Activated T-cell treated with anti-CD3 and anti-CD28 coated beads, Interleukin-2, amount 50 U/mL, for 72 hours (primary cell): ENCODE results near the gene SLC6A9. TPM values are rescaled to one million over a fixed set of nuclear protein-coding genes. Genes with fewer than 3 reads are reported as not detected.

Experiments used
- ATAC-seq, 2 donors: fragments of 150-1000 bp; cut with Tn5 transposase; replicated peaks in 1 of 2; 2 replicates each; pipeline ENCODE4 v1.10.0; 2021; ENCODE audit warnings: moderate library complexity in 2 of 2, mild to moderate bottlenecking in 1 of 2
- DNase-seq, 2 donors: peaks; one replicate each; pipeline ENCODE4 v3.0.0; 2021 to 2022; ENCODE audit warnings: mixed read lengths in 1 of 2
- H3K27ac Mint-ChIP-seq: one replicate; pipeline ENCODE4 v1.8.0; 2022; ENCODE audit warnings: mild to moderate bottlenecking, moderate library complexity, mixed read lengths
- H3K27me3 Mint-ChIP-seq: one replicate; pipeline ENCODE4 v1.8.0; 2022; ENCODE audit warnings: low read depth, mixed read lengths
- H3K36me3 Mint-ChIP-seq, 2 donors: one replicate each; pipeline ENCODE4 v1.8.0; 2022; ENCODE audit warnings: mixed read lengths in 2 of 2, mild to moderate bottlenecking in 1 of 2; ENCODE audit not compliant: insufficient read depth in 2 of 2
- H3K4me1 Mint-ChIP-seq: one replicate; pipeline ENCODE4 v1.8.0; 2022; ENCODE audit warnings: low read depth, mixed read lengths
- H3K4me3 Mint-ChIP-seq, 2 donors: one replicate each; pipeline ENCODE4 v1.8.0; 2022; ENCODE audit warnings: mild to moderate bottlenecking in 2 of 2, mixed read lengths in 2 of 2, moderate library complexity in 2 of 2
- H3K9me3 Mint-ChIP-seq, 2 donors: one replicate each; pipeline ENCODE4 v1.8.0; 2022; ENCODE audit warnings: mixed read lengths in 2 of 2
- total RNA-seq, 2 donors: library from RNA; stranded (reverse); gene quantifications; one replicate each; pipeline ENCODE4 v1.2.3, GENCODE V29; 2022

SLC6A9 gene
- total RNA-seq, 2 donors from 2014 or later: 24.5 to 28.3 TPM

GRCh38 chr1:44061857-44062256 lies 30.6 kb upstream of the SLC6A9 start:
- no peaks in the 10 kb centered on the region for H3K36me3 Mint-ChIP-seq
- H3K27me3 Mint-ChIP-seq: peaks cover 5% of the 10 kb centered on the region
- DNase-seq: no peak
- H3K4me1 Mint-ChIP-seq: no peaks in the 10 kb centered on the region
- H3K27ac Mint-ChIP-seq: no peak overlapping the region
- H3K9me3 Mint-ChIP-seq: no peaks in the 10 kb centered on the region
- no peak overlapping the region for H3K4me3 Mint-ChIP-seq
- no peak for ATAC-seq

- no peak overlapping the region for H3K27ac Mint-ChIP-seq
- no peaks in the 10 kb centered on the region for H3K36me3 Mint-ChIP-seq
- ATAC-seq (no peak), DNase-seq (no peak)
- no peaks in the 10 kb centered on the region for H3K4me1 Mint-ChIP-seq
- H3K9me3 Mint-ChIP-seq: no peaks in the 10 kb centered on the region
- peaks cover 5% of the 10 kb centered on the region for H3K27me3 Mint-ChIP-seq
- no peak overlapping the region for H3K4me3 Mint-ChIP-seq
Measured at GRCh38 chr1:44060830-44061267, 29.6 kb upstream of the SLC6A9 start.

GRCh38 chr1:44059664-44060355 lies 28.5 kb upstream of the SLC6A9 start:
- DNase-seq: no peak
- Mint-ChIP-seq H3K27ac (no peak overlapping the region), H3K4me3 (no peak overlapping the region), H3K4me1 (no peaks in the 10 kb centered on the region), H3K36me3 (no peaks in the 10 kb centered on the region), H3K27me3 (peaks cover 5% of the 10 kb centered on the region), H3K9me3 (no peaks in the 10 kb centered on the region)
- ATAC-seq: no peak

- ATAC-seq (no peak), DNase-seq (no peak)
- Mint-ChIP-seq H3K27ac (no peak overlapping the region), H3K27me3 (peaks cover 5% of the 10 kb centered on the region), H3K4me1 (no peaks in the 10 kb centered on the region), H3K4me3 (no peak overlapping the region), H3K36me3 (no peaks in the 10 kb centered on the region), H3K9me3 (no peaks in the 10 kb centered on the region)
Measured at GRCh38 chr1:44059212-44059611, 27.9 kb upstream of the SLC6A9 start.

GRCh38 chr1:44057293-44057692 lies 26.0 kb upstream of the SLC6A9 start:
- DNase-seq (no peak), ATAC-seq (no peak)
- Mint-ChIP-seq H3K9me3 (no peaks in the 10 kb centered on the region), H3K4me1 (no peaks in the 10 kb centered on the region), H3K27ac (no peak overlapping the region), H3K4me3 (no peak overlapping the region), H3K27me3 (no peaks in the 10 kb centered on the region), H3K36me3 (no peaks in the 10 kb centered on the region)

GRCh38 chr1:44053394-44053793 lies 22.1 kb upstream of the SLC6A9 start:
- Mint-ChIP-seq H3K9me3 (no peaks in the 10 kb centered on the region), H3K27me3 (peaks cover 10% of the 10 kb centered on the region), H3K36me3 (no peaks in the 10 kb centered on the region), H3K4me1 (peaks cover 8% of the 10 kb centered on the region), H3K27ac (no peak overlapping the region), H3K4me3 (no peak overlapping the region)
- no peak for DNase-seq
- no peak for ATAC-seq

- ATAC-seq (no peak), DNase-seq (no peak)
- H3K27ac Mint-ChIP-seq: no peak overlapping the region
- H3K4me1 Mint-ChIP-seq: peaks cover 24% of the 10 kb centered on the region
- no peaks in the 10 kb centered on the region for H3K9me3 Mint-ChIP-seq
- H3K36me3 Mint-ChIP-seq: no peaks in the 10 kb centered on the region
- no peak overlapping the region for H3K4me3 Mint-ChIP-seq
- peaks cover 13% of the 10 kb centered on the region for H3K27me3 Mint-ChIP-seq
Measured at GRCh38 chr1:44050261-44050660, 19.0 kb upstream of the SLC6A9 start.

- Mint-ChIP-seq H3K36me3 (no peaks in the 10 kb centered on the region), H3K27ac (no peak overlapping the region), H3K9me3 (no peaks in the 10 kb centered on the region), H3K4me3 (no peak overlapping the region), H3K27me3 (peaks cover 16% of the 10 kb centered on the region), H3K4me1 (peaks cover 24% of the 10 kb centered on the region)
- no peak for ATAC-seq
- DNase-seq: no peak
Measured at GRCh38 chr1:44049839-44050238, 18.6 kb upstream of the SLC6A9 start.

- Mint-ChIP-seq H3K9me3 (no peaks in the 10 kb centered on the region), H3K36me3 (no peaks in the 10 kb centered on the region), H3K4me1 (peaks cover 29% of the 10 kb centered on the region), H3K27ac (peak overlapping the region; percentile 89), H3K4me3 (peak overlapping the region; percentile 72 to 75), H3K27me3 (peaks cover 16% of the 10 kb centered on the region)
- ATAC-seq (no peak), DNase-seq (no peak)
Measured at GRCh38 chr1:44048532-44049215, 17.4 kb upstream of the SLC6A9 start.

- no peak overlapping the region for H3K27ac Mint-ChIP-seq
- DNase-seq: no peak
Measured at GRCh38 chr1:44047131-44047530, 15.9 kb upstream of the SLC6A9 start.

GRCh38 chr1:44045064-44045463 lies 13.8 kb upstream of the SLC6A9 start:
- H3K9me3 Mint-ChIP-seq: no peaks in the 10 kb centered on the region
- DNase-seq (no peak), ATAC-seq (no peak)
- H3K4me1 Mint-ChIP-seq: peaks cover 29% of the 10 kb centered on the region
- peaks cover 5% of the 10 kb centered on the region for H3K27me3 Mint-ChIP-seq
- H3K27ac Mint-ChIP-seq: no peak overlapping the region
- H3K4me3 Mint-ChIP-seq: no peak overlapping the region
- H3K36me3 Mint-ChIP-seq: no peaks in the 10 kb centered on the region

More at GRCh38 chr1:44047131-44047530, 15.9 kb upstream of the SLC6A9 start:
- H3K9me3 Mint-ChIP-seq: no peaks in the 10 kb centered on the region
- no peak for ATAC-seq
- no peaks in the 10 kb centered on the region for H3K36me3 Mint-ChIP-seq
- H3K4me1 Mint-ChIP-seq: peaks cover 29% of the 10 kb centered on the region
- peak overlapping the region in 1 of 2 donors; percentile 75 for H3K4me3 Mint-ChIP-seq
- peaks cover 16% of the 10 kb centered on the region for H3K27me3 Mint-ChIP-seq

GRCh38 chr1:44044071-44044801 lies 13.0 kb upstream of the SLC6A9 start:
- Mint-ChIP-seq H3K4me1 (peaks cover 29% of the 10 kb centered on the region), H3K27me3 (peaks cover 11% of the 10 kb centered on the region), H3K9me3 (no peaks in the 10 kb centered on the region)

More at GRCh38 chr1:44044071-44044801, 13.0 kb upstream of the SLC6A9 start:
- H3K27ac Mint-ChIP-seq: no peak overlapping the region
- peak in 1 of 2 donors; percentile 42 for ATAC-seq
- H3K36me3 Mint-ChIP-seq: peaks cover 0 to 2% of the 10 kb centered on the region in 2 donors
- no peak for DNase-seq
- no peak overlapping the region for H3K4me3 Mint-ChIP-seq
